Smooth muscle cell (in vitro differentiated cells): ENCODE measurements around the gene FNDC3B. TPM values are rescaled to one million over a fixed set of nuclear protein-coding genes. Genes with fewer than 3 reads are reported as not detected.
A peak's percentile ranks its signal among the peaks of the same experiment; 100 is the strongest.

Source experiments
- DNase-seq: peaks from one replicate; lab custom pipeline; 2025; ENCODE audit not compliant: unreplicated experiment; lab: John Stamatoyannopoulos, UW
- H2AFZ ChIP-seq: fragments of 200-600 bp; sonication (generic); 2 replicates; pipeline ENCODE4 v1.6.0; 2016; ENCODE audit warnings: antibody characterized with exemption, low read depth, mild to moderate bottlenecking
- H3F3A ChIP-seq: fragments of 200-600 bp; sonication (generic); 2 replicates; pipeline ENCODE4 v1.6.0; 2017; ENCODE audit warnings: antibody characterized with exemption, low read depth
- H3K27ac ChIP-seq: fragments of 200-600 bp; sonication (generic); 2 replicates; pipeline ENCODE4 v1.5.1; 2016; ENCODE audit warnings: low read depth, mild to moderate bottlenecking
- H3K27me3 ChIP-seq: fragments of 200-600 bp; sonication (generic); 2 replicates; pipeline ENCODE4 v1.6.1; 2016; ENCODE audit warnings: low read depth, mild to moderate bottlenecking
- H3K36me3 ChIP-seq: fragments of 200-600 bp; sonication (generic); 2 replicates; pipeline ENCODE4 v1.5.1; 2016; ENCODE audit warnings: low read depth
- H3K4me1 ChIP-seq: fragments of 200-600 bp; sonication (generic); 2 replicates; pipeline ENCODE4 v1.5.1; 2016; ENCODE audit warnings: low read depth
- H3K4me2 ChIP-seq: fragments of 200-600 bp; sonication (generic); 2 replicates; pipeline ENCODE4 v1.6.0; 2016; ENCODE audit warnings: mild to moderate bottlenecking
- H3K4me3 ChIP-seq: fragments of 200-600 bp; sonication (generic); 2 replicates; pipeline ENCODE4 v1.5.1; 2016; ENCODE audit warnings: mild to moderate bottlenecking
- H3K79me2 ChIP-seq: fragments of 200-600 bp; sonication (generic); 2 replicates; pipeline ENCODE4 v1.6.0; 2016; ENCODE audit warnings: low read depth, mild to moderate bottlenecking
- H3K9ac ChIP-seq: fragments of 200-600 bp; sonication (generic); 2 replicates; pipeline ENCODE4 v1.6.0; 2016; ENCODE audit warnings: low read depth
- H3K9me3 ChIP-seq: fragments of 200-600 bp; sonication (generic); replicated peaks from 2 replicates; pipeline ENCODE4 v1.5.1; 2016; ENCODE audit warnings: low read depth
- H4K20me1 ChIP-seq: fragments of 200-600 bp; sonication (generic); 2 replicates; pipeline ENCODE4 v1.6.0; 2016; ENCODE audit warnings: low read depth
- CTCF ChIP-seq: fragments of 200-600 bp; sonication (generic); IDR thresholded peaks from 2 replicates; pipeline ENCODE4 v1.5.1; 2017; ENCODE audit warnings: borderline replicate concordance, mild to moderate bottlenecking, antibody characterized with exemption; ENCODE audit not compliant: insufficient read depth, poor library complexity, severe bottlenecking
- WGBS: methylation state at CpG from one replicate; pipeline ENCODE4 v1.1.7; 2016; ENCODE audit warnings: low lambda C conversion rate; 5-methylcytosine and 5-hydroxymethylcytosine counted together
- polyA plus RNA-seq: library from polyadenylated mRNA; unstranded; fragments of >200 nt; fragmentation: Nextera tagmentation; extraction: Ambion mirVana; gene quantifications from 2 replicates; pipeline ENCODE4 v1.2.1, GENCODE V29; 2016
- total RNA-seq: library from RNA; depleted of rRNA; stranded (reverse); fragments of >200 nt; gene quantifications from 2 replicates; pipeline ENCODE4 v1.2.3, GENCODE V29; 2014

FNDC3B gene
- total and polyA plus RNA-seq, 2 experiments from 2014 or later: 149 to 294 TPM

- H3K4me2 ChIP-seq: peak overlapping the region; percentile 19
- peak overlapping the region; percentile 74 for H3K27ac ChIP-seq
- no peak for DNase-seq
- no peaks in the 10 kb centered on the region for H3K27me3 ChIP-seq
- no peak for TF ChIP-seq CTCF
- H3K9me3 ChIP-seq: no peaks in the 10 kb centered on the region
- no peak overlapping the region for H3K4me3 ChIP-seq
- peaks cover 69% of the 10 kb centered on the region for H3F3A ChIP-seq
- WGBS: 88% methylated on average over 2 of the region's 2 CpGs
- H2AFZ ChIP-seq: no peak overlapping the region
- H3K9ac ChIP-seq: no peak overlapping the region
- peaks cover 42% of the 10 kb centered on the region for H3K4me1 ChIP-seq
- H3K36me3 ChIP-seq: no peaks in the 10 kb centered on the region
- H3K79me2 ChIP-seq: peaks cover 94% of the 10 kb centered on the region
- peaks cover 73% of the 10 kb centered on the region for H4K20me1 ChIP-seq
These were observed 108.9 kb downstream of the FNDC3B start for GRCh38 chr3:172148241-172148640.

DNA sequence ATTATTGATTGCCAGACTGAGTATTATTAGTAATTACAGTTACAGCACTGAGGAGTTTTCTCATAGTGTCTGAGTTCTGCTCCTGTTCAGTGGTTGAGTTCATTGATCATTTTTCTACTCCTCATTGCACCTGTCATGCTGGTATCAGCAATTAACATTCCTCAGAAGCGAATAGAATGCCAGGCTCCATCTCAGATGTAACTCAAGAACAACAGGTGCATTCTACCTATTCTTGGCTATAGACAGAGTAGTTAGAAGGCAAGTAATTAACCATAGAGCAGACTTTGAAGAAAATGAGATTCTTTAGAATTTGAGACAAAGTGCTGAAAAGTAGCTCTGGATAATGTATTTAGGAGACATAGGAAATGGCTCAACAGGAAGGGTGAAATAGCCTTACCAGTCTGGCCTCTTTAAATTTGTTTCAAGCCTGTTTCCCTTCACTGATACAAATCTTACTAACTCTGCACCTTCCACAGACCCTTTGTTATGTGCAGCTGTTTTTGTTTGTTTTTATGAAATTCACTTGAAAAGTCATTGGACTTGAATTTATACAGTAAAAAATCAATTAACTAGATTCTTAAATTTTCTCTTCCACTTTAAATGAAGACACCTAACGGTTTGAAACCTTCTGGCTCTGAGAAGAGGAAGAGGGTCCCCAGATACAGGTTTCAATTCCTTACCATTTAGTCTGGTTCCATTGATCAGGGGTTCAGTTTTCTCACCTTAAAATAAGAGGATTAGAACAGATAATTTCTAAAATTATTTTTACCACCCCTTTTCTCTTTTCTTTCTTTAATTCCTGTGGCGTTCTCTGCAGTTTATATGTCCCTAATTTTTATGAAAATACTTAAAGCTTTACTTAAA, 109.6 kb downstream of the FNDC3B start:
- Histone ChIP-seq H3K9me3 (no peaks in the 10 kb centered on the region), H3K36me3 (no peaks in the 10 kb centered on the region), H3K79me2 (peaks cover 91% of the 10 kb centered on the region), H3K4me1 (peaks cover 47% of the 10 kb centered on the region), H3F3A (peaks cover 69% of the 10 kb centered on the region), H4K20me1 (peaks cover 68% of the 10 kb centered on the region), H3K27ac (peak overlapping the region; percentile 74), H3K9ac (no peak overlapping the region), H3K4me3 (no peak overlapping the region), H3K27me3 (no peaks in the 10 kb centered on the region), H2AFZ (no peak overlapping the region), H3K4me2 (peak overlapping the region; percentile 19)
- no peak for TF ChIP-seq CTCF
- 85% methylated on average over 3 of the region's 3 CpGs for WGBS
- no peak for DNase-seq

DNA sequence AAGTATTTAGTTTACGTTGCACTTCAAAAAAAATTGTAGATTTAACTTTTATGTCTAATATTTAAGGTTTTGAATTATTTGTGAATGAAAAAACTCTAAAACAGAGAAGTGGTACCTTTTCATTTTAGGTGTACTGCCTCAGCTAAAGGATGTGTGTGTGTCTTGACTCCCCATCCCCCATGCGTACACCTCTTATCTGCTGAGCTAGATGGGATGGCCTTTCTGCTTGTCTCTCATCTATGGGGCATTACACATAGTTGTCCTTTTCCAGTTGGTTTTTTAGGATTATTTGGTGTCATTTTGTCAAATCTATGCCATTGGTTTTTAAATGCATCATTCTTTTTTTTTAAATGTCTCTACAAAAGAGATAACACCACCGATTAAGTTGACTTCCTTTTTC, 110.9 kb downstream of the FNDC3B start:
- H4K20me1 ChIP-seq: peaks cover 65% of the 10 kb centered on the region
- H3F3A ChIP-seq: peaks cover 62% of the 10 kb centered on the region
- peak overlapping the region; percentile 99 for H3K27ac ChIP-seq
- H3K4me2 ChIP-seq: peak overlapping the region; percentile 63
- no peak for TF ChIP-seq CTCF
- H3K4me1 ChIP-seq: peaks cover 58% of the 10 kb centered on the region
- H3K27me3 ChIP-seq: no peaks in the 10 kb centered on the region
- H3K79me2 ChIP-seq: peaks cover 91% of the 10 kb centered on the region
- 93% methylated on average over 3 of the region's 3 CpGs for WGBS
- H3K9ac ChIP-seq: no peak overlapping the region
- DNase-seq: no peak
- H2AFZ ChIP-seq: no peak overlapping the region
- H3K9me3 ChIP-seq: no peaks in the 10 kb centered on the region
- H3K4me3 ChIP-seq: no peak overlapping the region
- H3K36me3 ChIP-seq: no peaks in the 10 kb centered on the region
